HG03432 (cell line): Measurements from ENCODE around the gene RIN1.
"Not testable (repeated sequence)": the region's sequence is repeated elsewhere in the genome, so short reads cannot be mapped to it uniquely, and the experiment has no call there.

ENCODE experiments used
- ATAC-seq: cut with Tn5 transposase; IDR thresholded peaks from one replicate; pipeline ENCODE4 v1.9.1; 2021; ENCODE audit warnings: mild to moderate bottlenecking, moderate library complexity; ENCODE audit not compliant: unreplicated experiment

RIN1 gene

GRCh38 chr11:66361502-66361941 lies 25.3 kb upstream of the RIN1 start:
- no peak for ATAC-seq

GRCh38 chr11:66360406-66361073 lies 24.3 kb upstream of the RIN1 start:
- no peak for ATAC-seq

DNA sequence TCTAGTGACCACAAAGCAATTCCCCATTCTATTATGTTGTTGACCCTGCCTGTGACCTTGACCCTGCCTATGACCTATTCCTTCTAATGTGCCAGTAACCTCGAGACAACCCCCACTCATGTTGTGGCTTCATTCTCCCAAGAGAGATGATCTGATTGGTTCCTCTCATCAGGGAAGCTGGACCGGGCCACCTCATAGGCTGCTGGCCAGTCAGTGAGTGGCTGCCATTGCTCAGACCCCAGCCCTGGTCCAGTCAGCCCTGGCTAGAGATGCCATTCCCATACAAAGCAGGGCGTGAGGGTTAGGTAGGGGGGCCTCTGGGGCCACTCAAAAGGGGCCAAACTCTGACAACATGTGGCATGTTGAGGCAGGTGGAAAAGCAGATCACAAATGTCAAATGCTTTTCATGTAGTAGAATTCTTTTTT lies 23.4 kb upstream of the RIN1 start:
- ATAC-seq = no peak

- ATAC-seq = not testable (repeated sequence)
These were observed 14.5 kb upstream of the RIN1 start for GRCh38 chr11:66350560-66351235.

GRCh38 chr11:66349084-66349386 lies 12.8 kb upstream of the RIN1 start:
- no peak for ATAC-seq

DNA sequence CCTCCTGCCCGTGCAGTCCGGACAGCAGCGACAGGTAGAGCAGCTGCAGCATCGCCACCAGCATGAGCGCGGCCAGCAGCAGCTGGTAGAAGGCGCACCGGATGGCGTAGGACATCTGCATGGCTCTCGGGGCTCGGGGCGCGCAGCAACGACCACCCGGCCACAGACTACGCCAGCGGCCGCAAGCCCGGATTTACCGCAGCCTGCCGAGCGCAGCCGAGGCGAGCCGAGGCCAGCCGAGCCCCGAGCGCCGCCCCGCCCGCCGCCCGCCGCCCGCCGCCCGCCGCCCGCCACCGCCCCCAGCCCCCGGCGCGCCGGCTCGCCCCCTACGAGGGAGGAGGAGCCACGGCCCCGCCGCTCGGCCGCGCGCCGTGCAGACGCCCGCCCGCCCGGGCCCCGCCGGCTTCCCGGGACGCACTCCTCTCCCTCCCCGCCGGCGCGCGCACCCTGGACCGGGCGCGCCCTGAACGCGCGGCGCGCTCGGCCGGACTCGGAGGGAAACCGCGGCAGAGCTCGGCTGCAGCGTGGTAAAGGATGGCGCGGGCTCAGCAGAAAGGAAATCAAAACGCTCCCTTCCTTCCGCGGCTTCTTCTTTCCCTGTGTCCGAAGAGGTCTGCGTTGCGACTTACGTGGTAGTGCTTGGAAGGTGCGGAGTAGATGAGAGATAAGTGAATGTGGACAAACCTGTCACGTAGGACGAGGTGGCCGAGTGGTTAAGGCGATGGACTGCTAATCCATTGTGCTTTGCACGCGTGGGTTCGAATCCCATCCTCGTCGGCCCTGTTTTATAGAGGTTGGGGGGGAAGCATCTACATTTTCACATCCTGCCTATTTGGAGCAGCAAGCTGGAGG lies 11.4 kb upstream of the RIN1 start, which contains the start of gene B4GAT1:
Gene B4GAT1, minus strand, starts transcription at position 205 of the 852 bp plus-strand sequence. Its CDS starts 84 bp downstream, at position 121.
- ATAC-seq = peak; percentile 42

DNA sequence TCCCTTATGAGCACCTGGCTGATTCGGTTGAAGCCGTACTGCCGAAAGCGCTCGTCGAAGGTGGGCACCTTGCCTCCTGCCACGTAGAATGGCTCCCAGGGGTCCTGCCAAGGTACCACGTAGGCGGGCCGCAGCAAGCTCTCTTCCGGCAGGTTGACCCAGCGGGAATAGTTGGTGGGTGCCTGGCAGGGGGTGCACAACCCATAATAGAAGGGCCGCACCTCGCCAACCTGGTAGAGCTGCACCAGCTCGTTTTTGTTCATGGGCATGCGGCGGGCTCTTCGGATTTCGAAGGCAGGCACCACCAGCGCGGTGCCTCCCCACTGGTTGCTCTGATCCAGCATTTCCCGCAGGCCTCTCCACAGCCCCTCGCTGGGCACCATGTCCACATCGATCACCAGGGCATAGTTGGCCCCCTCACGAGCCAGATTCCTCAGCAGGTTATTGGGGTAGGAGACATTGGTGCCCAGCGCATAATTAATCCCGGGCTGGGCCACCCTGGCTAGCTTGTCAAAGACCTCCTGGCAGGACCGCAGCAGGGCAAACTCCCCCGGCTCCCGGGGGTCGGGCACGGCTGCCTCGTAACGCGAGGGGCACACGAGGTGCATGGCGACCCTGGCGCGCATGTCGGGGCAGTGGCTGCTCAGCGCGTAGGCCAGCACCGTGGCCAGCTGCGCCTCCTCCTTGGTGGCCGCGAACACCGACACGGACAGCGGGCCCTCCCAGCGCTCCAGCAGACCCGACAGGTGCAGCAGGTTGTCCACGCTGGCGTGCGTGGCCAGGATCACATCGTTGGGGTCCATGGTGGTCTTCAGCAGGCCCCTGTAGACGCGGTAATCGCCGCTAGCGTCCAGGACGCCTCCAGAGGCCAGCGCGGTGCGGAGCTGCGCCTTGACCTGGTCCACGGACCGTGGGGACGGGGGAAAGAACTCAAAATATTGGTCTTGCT lies 10.5 kb upstream of the RIN1 start:
- ATAC-seq = no peak

DNA sequence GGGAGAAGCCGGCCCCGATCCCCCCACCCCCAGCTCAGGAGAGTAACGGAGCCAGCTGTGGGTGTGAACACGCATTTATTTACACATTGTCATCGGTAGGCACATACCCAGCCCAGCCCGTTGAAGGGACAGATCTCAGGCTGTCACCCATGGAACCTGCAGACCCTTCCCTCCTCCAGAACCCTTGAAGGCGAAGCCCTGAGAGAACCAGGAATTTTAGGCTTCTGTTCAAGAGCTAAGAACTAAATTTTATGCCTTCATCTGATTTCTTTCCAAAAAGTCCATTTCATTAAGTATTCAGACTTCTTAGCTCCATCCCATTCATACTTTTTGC lies 9.0 kb upstream of the RIN1 start:
- ATAC-seq = peak; percentile 6

GRCh38 chr11:66344550-66345315 lies 8.5 kb upstream of the RIN1 start, which contains the start of gene BRMS1:
BRMS1 (minus strand) TSS chr11:66345104; CDS start chr11:66342234, 2,870 bp downstream.
- peak; percentile 73 for ATAC-seq

GRCh38 chr11:66343176-66343575 lies 6.9 kb upstream of the RIN1 start:
- no peak for ATAC-seq

DNA sequence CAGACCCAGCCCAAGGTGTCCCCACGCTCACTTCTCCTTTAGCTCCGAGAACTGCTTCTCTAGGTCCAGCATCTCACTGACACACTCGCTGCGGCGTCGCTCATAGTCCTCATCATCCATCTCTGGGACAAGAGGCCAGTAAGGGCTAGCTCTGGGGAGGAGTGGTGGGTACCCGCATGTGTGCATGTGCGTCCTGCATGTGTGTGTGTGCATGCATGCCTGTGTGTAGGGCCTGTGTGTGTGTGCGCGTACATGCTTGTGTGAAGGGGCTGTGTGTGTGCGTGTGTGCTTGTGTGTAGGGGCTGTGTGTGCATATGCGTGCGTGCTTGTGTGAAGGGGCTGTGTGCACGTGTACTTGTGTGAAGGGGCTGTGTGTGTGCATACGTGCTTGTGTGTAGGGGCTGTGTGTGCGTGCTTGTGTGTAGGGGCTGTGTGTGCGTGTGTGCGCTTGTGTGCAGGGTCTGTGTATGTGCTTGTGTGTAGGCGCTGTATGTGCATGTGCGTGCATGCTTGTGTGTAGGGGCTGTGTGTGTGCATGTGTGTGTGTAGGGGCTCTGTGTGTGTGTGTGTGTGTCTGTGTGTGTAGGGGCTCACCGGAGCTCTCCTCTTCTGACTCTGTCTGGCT lies 5.4 kb upstream of the RIN1 start:
- ATAC-seq = no peak

DNA sequence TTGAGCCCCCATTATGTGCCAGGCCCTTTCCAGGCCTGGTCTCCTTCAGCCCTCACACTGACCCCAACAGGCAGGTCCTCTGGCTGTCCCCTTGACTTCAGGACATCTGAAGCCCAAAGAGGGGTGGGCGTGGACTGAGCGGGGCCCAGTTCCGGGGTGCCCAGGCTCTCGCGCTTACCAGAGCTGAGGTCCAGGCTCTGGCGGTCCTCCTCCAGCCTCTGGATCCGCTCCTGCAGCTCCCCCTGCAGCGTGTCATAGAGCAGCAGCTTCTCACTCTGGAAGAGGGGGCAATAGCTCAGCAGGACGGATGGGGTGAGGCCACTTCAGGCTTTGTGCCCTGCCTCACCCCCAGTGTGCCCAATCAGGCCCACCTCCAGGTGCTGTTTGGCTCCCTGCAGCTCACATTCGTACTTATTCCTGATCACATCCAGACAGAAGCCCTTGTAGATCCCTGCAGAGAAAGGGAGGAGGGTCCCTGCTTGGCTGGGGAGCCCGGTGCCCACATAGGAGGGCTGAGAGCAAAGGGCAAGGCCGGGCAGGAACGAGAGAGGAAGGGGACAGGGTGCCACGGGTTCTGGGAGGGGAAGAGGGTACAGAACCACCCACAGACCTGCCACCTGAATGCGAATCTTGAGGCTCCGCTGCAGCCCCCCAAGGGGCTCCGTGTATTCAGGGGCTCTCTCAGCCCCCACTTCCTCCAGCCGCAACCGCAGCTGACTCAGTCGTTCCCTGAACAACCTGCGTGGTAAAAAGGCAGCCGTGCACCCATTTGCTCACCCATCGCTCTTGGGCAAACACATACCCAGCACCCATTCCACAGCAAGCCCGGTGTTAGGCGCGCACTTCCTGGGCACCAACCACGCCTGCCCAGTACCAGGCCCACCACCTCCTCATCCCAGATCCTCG lies 4.6 kb upstream of the RIN1 start:
- ATAC-seq = no peak

DNA sequence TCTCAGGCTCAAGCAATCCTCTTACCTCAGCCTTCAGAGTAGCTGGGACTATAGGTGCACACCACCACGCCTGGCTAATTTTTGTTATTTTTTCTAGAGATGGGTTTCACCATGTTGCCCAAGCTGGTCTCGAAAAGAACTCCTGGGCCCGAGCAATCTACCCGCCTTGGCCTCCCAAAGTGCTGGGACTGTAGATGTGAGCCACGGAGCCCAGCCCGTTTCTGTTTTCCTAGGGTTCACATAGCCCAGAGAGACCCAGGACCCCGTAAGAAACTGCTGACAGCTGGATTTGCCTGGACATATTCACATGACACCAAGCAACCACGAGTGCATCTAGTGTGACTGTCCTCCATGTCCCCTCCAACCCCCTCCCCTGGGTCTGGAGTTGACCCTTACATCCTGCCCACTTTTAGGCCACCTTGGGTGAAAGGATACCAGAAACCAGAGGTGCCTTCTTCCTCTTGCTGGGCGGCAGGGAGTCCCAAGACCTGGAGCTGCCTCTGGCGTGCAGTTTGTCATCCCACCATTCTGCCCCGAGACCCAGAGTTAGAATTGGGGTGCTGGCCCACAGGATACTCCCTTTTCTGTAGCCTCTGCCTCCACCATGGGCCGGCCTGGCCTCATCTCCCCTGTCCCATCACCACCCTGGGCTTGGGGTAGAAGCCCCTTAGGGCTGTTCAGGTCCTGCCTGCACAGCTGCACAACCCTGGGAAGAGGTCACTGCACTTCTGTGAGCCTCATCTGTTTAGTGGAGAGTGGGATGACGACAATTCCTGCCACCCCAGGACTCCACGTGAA lies 3.7 kb upstream of the RIN1 start:
- ATAC-seq = no peak

- ATAC-seq = no peak
These were observed 3.0 kb upstream of the RIN1 start for GRCh38 chr11:66339162-66339675.

DNA sequence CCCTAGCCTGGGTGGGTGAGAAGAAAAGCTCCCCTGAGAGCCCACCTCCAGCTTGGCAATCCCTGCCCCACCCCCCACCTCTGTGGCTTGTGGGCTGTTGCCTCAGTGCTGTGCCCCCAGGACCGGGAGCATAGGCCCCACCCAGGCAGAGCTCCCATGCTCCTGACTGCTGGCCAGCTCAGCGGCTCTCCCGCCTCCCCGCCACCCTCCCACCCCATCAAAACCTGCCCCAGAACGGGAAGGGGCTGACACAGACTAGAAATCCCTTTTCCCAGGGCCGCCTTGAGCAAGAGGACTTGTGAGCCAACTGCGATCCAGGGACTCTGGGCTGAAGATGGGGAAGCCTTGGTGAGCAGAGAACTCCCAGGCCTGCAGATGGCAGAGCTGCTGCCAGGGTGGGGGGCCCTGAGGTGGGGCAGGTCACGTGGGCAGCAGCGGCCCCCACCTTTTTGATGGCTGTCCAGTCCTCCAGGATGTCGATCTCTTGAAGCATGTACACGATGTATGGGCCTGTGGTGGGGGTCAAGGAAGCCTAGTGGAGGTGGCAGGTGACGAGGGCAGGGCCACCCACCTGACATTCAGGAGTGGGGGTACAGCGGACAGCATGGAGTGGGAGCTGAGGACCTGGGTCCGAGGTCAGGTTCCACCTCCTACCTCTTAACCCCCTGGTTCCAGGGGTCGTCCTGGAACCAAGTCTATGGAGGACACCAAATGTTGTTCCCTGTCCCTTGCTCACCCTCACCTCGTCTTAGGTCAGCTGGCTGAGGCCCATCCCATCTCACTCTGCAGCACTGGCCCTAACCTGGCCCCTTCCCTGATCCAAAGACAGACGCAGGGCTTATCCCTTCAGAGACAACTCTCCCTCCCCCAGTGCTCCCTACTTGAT lies 2.3 kb upstream of the RIN1 start:
- ATAC-seq = no peak
